Measurements from ENCODE around the gene USP36.

GRCh38 chr17:78777881-78778280 is 62.7 kb downstream of the USP36 start:
- no peak for TF ChIP-seq CTCF (conservative IDR thresholded peaks at IDR 0.05; ENCODE audit: low read length)
- no peak for TF ChIP-seq EZH2phosphoT487 (IDR thresholded peaks at IDR 0.05; ENCODE audit: borderline replicate concordance)

Measured in Loucy (cell line).